ENCODE results near the gene GJD4. TPM values are rescaled to one million over a fixed set of nuclear protein-coding genes. Genes with fewer than 3 reads are reported as not detected.

GJD4 gene
- total RNA-seq, 1 experiment from 2014 or later, result not detected

GRCh38 chr10:35606430-35606829, 1.3 kb downstream of the GJD4 start:
- ChIA-PET CTCF (no interaction called here), POLR2A (no interaction called here), RAD21 (ENCODE audit: low non-redundant PET in 1 of 2, low total read pairs in 2 of 2, uncharacterized antibody in 2 of 2, unreplicated experiment in 2 of 2) (no interaction called here)
- ATAC-seq (no peak), DNase-seq (ENCODE audit: low read depth, low spot score) (no peak)
- TF ChIP-seq RAD21 (IDR thresholded peaks at IDR 0.05; ENCODE audit: low read depth) (no peak), YY1 (IDR thresholded peaks at IDR 0.05; ENCODE audit: extremely low read depth, insufficient replicate concordance, low read depth, low read length) (no peak), EGR1 (IDR thresholded peaks at IDR 0.05; ENCODE audit: low read depth) (no peak), ZNF274 (IDR thresholded peaks at IDR 0.05; ENCODE audit: low read depth, low read length) (no peak), CBX3 (IDR thresholded peaks at IDR 0.05; ENCODE audit: low read depth) (no peak), SIN3A (IDR thresholded peaks at IDR 0.05; ENCODE audit: low read depth) (no peak), EZH2 (IDR thresholded peaks at IDR 0.05) (no peak), JUND (IDR thresholded peaks at IDR 0.05) (no peak), EZH2phosphoT487 (IDR thresholded peaks at IDR 0.05; ENCODE audit: borderline replicate concordance) (no peak)
- TF ChIP-seq, protein P1, sequence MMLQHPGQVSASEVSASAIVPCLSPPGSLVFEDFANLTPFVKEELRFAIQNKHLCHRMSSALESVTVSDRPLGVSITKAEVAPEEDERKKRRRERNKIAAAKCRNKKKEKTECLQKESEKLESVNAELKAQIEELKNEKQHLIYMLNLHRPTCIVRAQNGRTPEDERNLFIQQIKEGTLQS (IDR thresholded peaks at IDR 0.05), result no peak
- Histone ChIP-seq H4K20me1 (ENCODE audit: insufficient read depth) (no peaks in the 10 kb centered on the region), H3K36me3 (ENCODE audit: control insufficient read depth in 1 of 2, insufficient read depth in 2 of 2, low read length in 2 of 2) (no peaks in the 10 kb centered on the region; a peak in 1 of 4 replicates), H3K4me2 (ENCODE audit: low read length) (no peak overlapping the region), H3K4me3 (replicated peaks in 1 of 2; ENCODE audit: low read depth in 1 of 2, low read length in 2 of 2) (no peak overlapping the region), H3K9me3 (ENCODE audit: control insufficient read depth in 1 of 2, insufficient read depth in 1 of 2, low read depth in 1 of 2, low read length in 2 of 2) (no peaks in the 10 kb centered on the region), H3K9me2 (ENCODE audit: insufficient read depth) (no peaks in the 10 kb centered on the region), H3K9ac (ENCODE audit: low read length) (no peak overlapping the region), H3K27ac (ENCODE audit: low read depth, low read length) (no peak overlapping the region), H3K4me1 (ENCODE audit: control insufficient read depth in 1 of 2, insufficient read depth in 2 of 2, low read length in 2 of 2) (no peaks in the 10 kb centered on the region), H2AFZ (ENCODE audit: low read depth, low read length, poor library complexity, severe bottlenecking) (no peak overlapping the region), H3K79me2 (ENCODE audit: insufficient read depth, low read length) (no peaks in the 10 kb centered on the region), H3K27me3 (ENCODE audit: insufficient read depth, low read length) (peaks cover 26% of the 10 kb centered on the region; the same call in 1 of the 2 replicates)
- BruUV-seq (replicated peaks), result no TSS peak
- intact Hi-C loops (cut with micrococcal nuclease), result no loop called here

DNA sequence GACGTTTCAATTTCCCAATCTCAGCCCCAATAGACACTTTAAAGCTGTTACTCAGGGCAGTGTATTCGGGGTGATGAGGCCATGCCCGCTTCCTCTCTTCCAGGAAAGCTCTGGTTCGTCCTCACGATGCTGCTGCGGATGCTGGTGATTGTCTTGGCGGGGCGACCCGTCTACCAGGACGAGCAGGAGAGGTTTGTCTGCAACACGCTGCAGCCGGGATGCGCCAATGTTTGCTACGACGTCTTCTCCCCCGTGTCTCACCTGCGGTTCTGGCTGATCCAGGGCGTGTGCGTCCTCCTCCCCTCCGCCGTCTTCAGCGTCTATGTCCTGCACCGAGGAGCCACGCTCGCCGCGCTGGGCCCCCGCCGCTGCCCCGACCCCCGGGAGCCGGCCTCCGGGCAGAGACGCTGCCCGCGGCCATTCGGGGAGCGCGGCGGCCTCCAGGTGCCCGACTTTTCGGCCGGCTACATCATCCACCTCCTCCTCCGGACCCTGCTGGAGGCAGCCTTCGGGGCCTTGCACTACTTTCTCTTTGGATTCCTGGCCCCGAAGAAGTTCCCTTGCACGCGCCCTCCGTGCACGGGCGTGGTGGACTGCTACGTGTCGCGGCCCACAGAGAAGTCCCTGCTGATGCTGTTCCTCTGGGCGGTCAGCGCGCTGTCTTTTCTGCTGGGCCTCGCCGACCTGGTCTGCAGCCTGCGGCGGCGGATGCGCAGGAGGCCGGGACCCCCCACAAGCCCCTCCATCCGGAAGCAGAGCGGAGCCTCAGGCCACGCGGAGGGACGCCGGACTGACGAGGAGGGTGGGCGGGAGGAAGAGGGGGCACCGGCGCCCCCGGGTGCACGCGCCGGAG, 2.6 kb downstream of the GJD4 start:
- DNase-seq (ENCODE audit: low read depth, low spot score) (no peak), ATAC-seq (no peak)
- ChIA-PET POLR2A (no interaction called here), CTCF (no interaction called here), RAD21 (ENCODE audit: low non-redundant PET in 1 of 2, low total read pairs in 2 of 2, uncharacterized antibody in 2 of 2, unreplicated experiment in 2 of 2) (no interaction called here)
- intact Hi-C loops (cut with micrococcal nuclease), result no loop called here
- H3K9ac ChIP-seq (ENCODE audit: low read length), result no peak overlapping the region
- H3K9me3 ChIP-seq (ENCODE audit: control insufficient read depth in 1 of 2, insufficient read depth in 1 of 2, low read depth in 1 of 2, low read length in 2 of 2), result no peaks in the 10 kb centered on the region
- H3K4me2 ChIP-seq (ENCODE audit: low read length), result no peak overlapping the region
- H3K4me3 ChIP-seq (replicated peaks in 1 of 2; ENCODE audit: low read depth in 1 of 2, low read length in 2 of 2), result no peak overlapping the region
- no peaks in the 10 kb centered on the region for H4K20me1 ChIP-seq (ENCODE audit: insufficient read depth)
- H2AFZ ChIP-seq (ENCODE audit: low read depth, low read length, poor library complexity, severe bottlenecking), result no peak overlapping the region
- H3K27ac ChIP-seq (ENCODE audit: low read depth, low read length), result no peak overlapping the region
- BruUV-seq (replicated peaks), result no TSS peak
- no peaks in the 10 kb centered on the region for H3K4me1 ChIP-seq (ENCODE audit: control insufficient read depth in 1 of 2, insufficient read depth in 2 of 2, low read length in 2 of 2)
- H3K36me3 ChIP-seq (ENCODE audit: control insufficient read depth in 1 of 2, insufficient read depth in 2 of 2, low read length in 2 of 2), result no peaks in the 10 kb centered on the region; a peak in 1 of 4 replicates
- H3K79me2 ChIP-seq (ENCODE audit: insufficient read depth, low read length), result no peaks in the 10 kb centered on the region
- H3K27me3 ChIP-seq (ENCODE audit: insufficient read depth, low read length), result peaks cover 30% of the 10 kb centered on the region; the same call in 1 of the 2 replicates
- H3K9me2 ChIP-seq (ENCODE audit: insufficient read depth), result no peaks in the 10 kb centered on the region
- TF ChIP-seq CEBPB (IDR thresholded peaks at IDR 0.05; ENCODE audit: low read depth) (no peak), ZBTB33 (IDR thresholded peaks at IDR 0.05; ENCODE audit: extremely low read depth, insufficient replicate concordance, low read length) (no peak), ZFX (IDR thresholded peaks at IDR 0.05) (no peak), CTCF (IDR thresholded peaks at IDR 0.05 in 2 of 3, conservative IDR thresholded peaks at IDR 0.05 in 1 of 3; ENCODE audit: borderline replicate concordance in 1 of 3, insufficient read depth in 1 of 3, low read depth in 2 of 3, low read length in 2 of 3) (no peak), SIN3A (IDR thresholded peaks at IDR 0.05; ENCODE audit: low read depth) (no peak), TCF7L2 (IDR thresholded peaks at IDR 0.05; ENCODE audit: borderline replicate concordance, extremely low read depth, insufficient read depth, insufficient read length) (no peak), ELF1 (IDR thresholded peaks at IDR 0.05; ENCODE audit: borderline replicate concordance, low read depth) (no peak), SP1 (IDR thresholded peaks at IDR 0.05; ENCODE audit: low read depth) (no peak)
